IMR-90 (cell line): ENCODE measurements around the gene TTC19. TPM values are rescaled to one million over a fixed set of nuclear protein-coding genes. Genes with fewer than 3 reads are reported as not detected.

Source experiments
- ATAC-seq: fragments of 200-7000 bp; cut with Tn5 transposase; 2 replicates; pipeline ENCODE4 v1.9.1; 2020; ENCODE audit warnings: low read depth, mild to moderate bottlenecking, moderate library complexity
- BruUV-seq: library from RNA; stranded (reverse); fragments of 400-500 nt; replicated peaks from 2 replicates; lab custom pipeline; 2021; lab: Mats Ljungman, UMichigan
- CTCF ChIA-PET: fragments of 300-600 bp; formaldehyde crosslinking; extraction: SDS; loops from one replicate; lab custom pipeline; 2021; ENCODE audit warnings: antibody characterized with exemption; lab: Yijun Ruan, JAX
- POLR2A ChIA-PET: fragments of 300-600 bp; sonication (Branson Sonifier 250); formaldehyde crosslinking; loops from one replicate; lab custom pipeline; 2022; ENCODE audit warnings: antibody characterized with exemption; ENCODE audit not compliant: unreplicated experiment; lab: Charles Lee
- DNase-seq: peaks from one replicate; pipeline ENCODE4 v3.0.0; 2013
- H2AFZ ChIP-seq: replicated peaks from 2 replicates; pipeline ENCODE3; 2013; ENCODE audit warnings: low read length, mild to moderate bottlenecking; ENCODE audit not compliant: poor library complexity
- H2AK5ac ChIP-seq: 2 replicates; pipeline ENCODE4 v1.6.1; 2013; ENCODE audit warnings: low read depth, low read length, inconsistent platforms
- H2AK9ac ChIP-seq: replicated peaks from 2 replicates; pipeline ENCODE3; 2013; ENCODE audit warnings: mild to moderate bottlenecking, low read depth, low read length, moderate library complexity; ENCODE audit not compliant: poor library complexity
- H2BK120ac ChIP-seq: 2 replicates; pipeline ENCODE4 v1.6.1; 2013; ENCODE audit warnings: low read depth, low read length, inconsistent platforms
- H2BK15ac ChIP-seq: 3 replicates; pipeline ENCODE4 v1.6.1; 2013; ENCODE audit warnings: low read depth, low read length, inconsistent platforms
- H2BK20ac ChIP-seq: 2 replicates; pipeline ENCODE4 v1.6.1; 2013; ENCODE audit warnings: low read depth, mild to moderate bottlenecking, inconsistent platforms, low read length, moderate library complexity
- H2BK5ac ChIP-seq: 2 replicates; pipeline ENCODE4 v1.6.1; 2013; ENCODE audit warnings: mild to moderate bottlenecking, low read depth, low read length, inconsistent platforms; ENCODE audit not compliant: poor library complexity, severe bottlenecking
- H3K14ac ChIP-seq: replicated peaks from 2 replicates; pipeline ENCODE4 v1.6.1; 2013; ENCODE audit warnings: low read depth, low read length, inconsistent platforms
- H3K18ac ChIP-seq: 2 replicates; pipeline ENCODE4 v1.6.1; 2013; ENCODE audit warnings: low read depth, low read length, control low read depth
- H3K23ac ChIP-seq: 2 replicates; pipeline ENCODE4 v1.6.1; 2013; ENCODE audit warnings: low read depth, low read length, inconsistent platforms
- H3K27ac ChIP-seq: 2 replicates; pipeline ENCODE4 v1.5.1; 2013; ENCODE audit warnings: mild to moderate bottlenecking, control low read depth, low read length; ENCODE audit not compliant: insufficient read depth
- H3K27me3 ChIP-seq: 2 replicates; pipeline ENCODE4 v1.6.1; 2013; ENCODE audit warnings: low read length; ENCODE audit not compliant: control insufficient read depth, insufficient read depth
- H3K36me3 ChIP-seq: 2 replicates; pipeline ENCODE4 v1.6.1; 2013; ENCODE audit warnings: low read length, mixed read lengths; ENCODE audit not compliant: control insufficient read depth, insufficient read depth
- H3K4ac ChIP-seq: 2 replicates; pipeline ENCODE4 v1.6.1; 2013; ENCODE audit warnings: low read depth, low read length, inconsistent platforms
- H3K4me1 ChIP-seq: 2 replicates; pipeline ENCODE4 v1.6.1; 2013; ENCODE audit warnings: low read length, mixed read lengths; ENCODE audit not compliant: control insufficient read depth, insufficient read depth
- H3K4me2 ChIP-seq: 2 replicates; pipeline ENCODE4 v1.6.1; 2013; ENCODE audit warnings: low read depth, mild to moderate bottlenecking, control low read depth, low read length, moderate library complexity
- H3K4me3 ChIP-seq: 2 replicates; pipeline ENCODE4 v1.5.1; 2013; ENCODE audit warnings: low read depth, mild to moderate bottlenecking, control low read depth, low read length, moderate library complexity; ENCODE audit not compliant: insufficient read depth
- H3K56ac ChIP-seq: 2 replicates; pipeline ENCODE4 v1.6.1; 2013; ENCODE audit warnings: low read length, inconsistent platforms; ENCODE audit not compliant: insufficient read depth; ENCODE audit errors: extremely low read depth
- H3K79me1 ChIP-seq, 2 experiments: 2 replicates each; pipeline ENCODE4 v1.6.1; 2013; ENCODE audit warnings: low read length in 2 of 2, inconsistent platforms in 1 of 2, low read depth in 1 of 2
- H3K9ac ChIP-seq: 2 replicates; pipeline ENCODE4 v1.6.1; 2013; ENCODE audit warnings: low read depth, low read length, control low read depth
- H3K9me1 ChIP-seq: 2 replicates; pipeline ENCODE4 v1.6.1; 2013; ENCODE audit warnings: low read length, inconsistent platforms; ENCODE audit not compliant: insufficient read depth
- H3K9me3 ChIP-seq: 2 replicates; pipeline ENCODE4 v1.6.1; 2013; ENCODE audit warnings: low read length; ENCODE audit not compliant: control insufficient read depth, insufficient read depth
- H4K20me1 ChIP-seq: 2 replicates; pipeline ENCODE4 v1.6.1; 2013; ENCODE audit warnings: low read length, inconsistent platforms; ENCODE audit not compliant: insufficient read depth
- H4K5ac ChIP-seq: 2 replicates; pipeline ENCODE4 v1.6.1; 2013; ENCODE audit warnings: mild to moderate bottlenecking, low read depth, low read length, control low read depth
- H4K8ac ChIP-seq, 2 experiments: 2 replicates each; pipeline ENCODE4 v1.6.1; 2013; ENCODE audit warnings: low read depth in 2 of 2, low read length in 2 of 2, control low read depth in 1 of 2, inconsistent platforms in 1 of 2
- H4K91ac ChIP-seq: 2 replicates; pipeline ENCODE4 v1.6.1; 2013; ENCODE audit warnings: low read depth, low read length, inconsistent platforms; ENCODE audit not compliant: insufficient read depth
- BHLHE40 ChIP-seq: fragments of 150-350 bp; IDR thresholded peaks from 2 replicates; pipeline ENCODE4 v1.6.1; 2016; ENCODE audit warnings: mild to moderate bottlenecking, low read depth, low read length
- CEBPB ChIP-seq: IDR thresholded peaks from 2 replicates; pipeline ENCODE4 v1.6.1; 2012; ENCODE audit warnings: low read depth, low read length, improper control_type of control experiment
- CHD1 ChIP-seq: IDR thresholded peaks from 2 replicates; pipeline ENCODE4 v1.6.1; 2012; ENCODE audit warnings: low read depth, low read length, improper control_type of control experiment
- CTCF ChIP-seq: conservative IDR thresholded peaks from 2 replicates; pipeline ENCODE4 v1.5.1; 2012; ENCODE audit warnings: mild to moderate bottlenecking, low read depth, low read length, improper control_type of control experiment
- ELK1 ChIP-seq: fragments of 150-350 bp; IDR thresholded peaks from 2 replicates; pipeline ENCODE4 v1.6.1; 2016; ENCODE audit warnings: low read depth, mild to moderate bottlenecking, low read length, moderate library complexity, borderline replicate concordance
- FOS ChIP-seq: fragments of 150-350 bp; IDR thresholded peaks from 2 replicates; pipeline ENCODE4 v1.6.1; 2016; ENCODE audit warnings: low read depth, low read length
- MAFK ChIP-seq: IDR thresholded peaks from 2 replicates; pipeline ENCODE4 v1.6.1; 2012; ENCODE audit warnings: low read depth, low read length, improper control_type of control experiment
- MAZ ChIP-seq: IDR thresholded peaks from 2 replicates; pipeline ENCODE4 v1.6.1; 2012; ENCODE audit warnings: low read depth, mild to moderate bottlenecking, low read length, improper control_type of control experiment, moderate library complexity, borderline replicate concordance
- MXI1 ChIP-seq: IDR thresholded peaks from 2 replicates; pipeline ENCODE4 v1.6.1; 2012; ENCODE audit warnings: low read depth, mild to moderate bottlenecking, low read length, moderate library complexity, borderline replicate concordance
- NFE2L2 ChIP-seq: fragments of 150-350 bp; IDR thresholded peaks from 2 replicates; pipeline ENCODE4 v1.6.1; 2016; ENCODE audit warnings: low read depth, mild to moderate bottlenecking, low read length
- POLR2A ChIP-seq: IDR thresholded peaks from 2 replicates; pipeline ENCODE4 v1.6.1; 2012; ENCODE audit warnings: mild to moderate bottlenecking, low read depth, low read length
- RAD21 ChIP-seq: IDR thresholded peaks from 2 replicates; pipeline ENCODE4 v1.6.1; 2012; ENCODE audit warnings: low read length, improper control_type of control experiment
- RCOR1 ChIP-seq: IDR thresholded peaks from 2 replicates; pipeline ENCODE4 v1.6.1; 2012; ENCODE audit warnings: mild to moderate bottlenecking, low read length, improper control_type of control experiment; ENCODE audit not compliant: insufficient replicate concordance
- RFX5 ChIP-seq: IDR thresholded peaks from 2 replicates; pipeline ENCODE4 v1.8.0; 2012; ENCODE audit warnings: low read depth, mild to moderate bottlenecking, low read length, moderate library complexity
- SMC3 ChIP-seq: fragments of 150-350 bp; IDR thresholded peaks from 2 replicates; pipeline ENCODE4 v1.6.1; 2016; ENCODE audit warnings: low read depth, mild to moderate bottlenecking, antibody characterized with exemption, low read length, moderate library complexity
- USF2 ChIP-seq: fragments of 150-350 bp; IDR thresholded peaks from 2 replicates; pipeline ENCODE4 v1.6.1; 2017; ENCODE audit warnings: mild to moderate bottlenecking, antibody characterized with exemption, low read length, low read depth
- WGBS, 2 experiments: methylation state at CpG; one replicate each; pipeline versions ENCODE4 v1.1.5 to v1.1.7; 2013; ENCODE audit warnings: missing lambda C conversion rate in 2 of 2; ENCODE audit not compliant: insufficient read length in 1 of 2; ENCODE audit errors: extremely low coverage in 2 of 2; 5-methylcytosine and 5-hydroxymethylcytosine counted together
- dilution Hi-C: fragments of 300-500 bp; cut with HindIII; formaldehyde crosslinking; loops from one replicate; pipeline ENCODE4 v1.14.3; 2018; ENCODE audit warnings: low sequenced_read_pairs; ENCODE audit not compliant: unreplicated experiment
- in situ Hi-C: fragments of 300-500 bp; cut with MboI; formaldehyde crosslinking; loops from 3 replicates; pipeline ENCODE4 v1.14.3; 2019; ENCODE audit warnings: low sequenced_read_pairs, inconsistent platforms, mixed read lengths
- intact Hi-C: fragments of 100-400 bp; cut with micrococcal nuclease; formaldehyde crosslinking; loops from 2 replicates; pipeline ENCODE4 v1.10.0; 2022
- polyA plus RNA-seq, 3 experiments: library from polyadenylated mRNA; depleted of rRNA; stranded (reverse); fragments of >200 nt; gene quantifications; 2 replicates each; pipeline ENCODE4 v1.2.3, GENCODE V29; 2012; ENCODE audit warnings: low replicate concordance in 1 of 3
- total RNA-seq: library from RNA; depleted of rRNA; stranded (reverse); fragments of >200 nt; gene quantifications from 2 replicates; pipeline ENCODE4 v1.2.3, GENCODE V29; 2012

TTC19 gene
- total and polyA plus RNA-seq, 2 of the 4 experiments (the other 2 are of a cell fraction) = 8.3 to 12.9 TPM

- Histone ChIP-seq H2BK5ac (peak overlapping the region; percentile 8), H3K18ac (no peak overlapping the region), H3K4me2 (no peak overlapping the region), H3K4ac (peak overlapping the region; percentile 77; the same call in 1 of the 2 replicates), H2BK120ac (peak overlapping the region; percentile 86; the same call in 1 of the 2 replicates), H3K36me3 (peaks cover 26% of the 10 kb centered on the region), H4K8ac (peak overlapping the region in 1 of 2 experiments; percentile 48; a peak in 1 of 4 replicates), H3K23ac (no peak overlapping the region), H2BK15ac (peak overlapping the region; percentile 84; the same call in 2 of the 3 replicates), H3K27ac (no peak overlapping the region), H2AK5ac (peak overlapping the region; percentile 44; the same call in 1 of the 2 replicates), H3K27me3 (no peaks in the 10 kb centered on the region), H2BK20ac (peak overlapping the region; percentile 90; the same call in 1 of the 2 replicates), H3K14ac (0 out of 2 replicates have a peak overlapping the region, but pooled peaks have one; percentile 23), H3K56ac (no peak overlapping the region), H4K20me1 (peaks cover 5% of the 10 kb centered on the region; the same call in 1 of the 2 replicates), H2AFZ (no peak overlapping the region), H4K5ac (no peak overlapping the region), H3K4me1 (peaks cover 3% of the 10 kb centered on the region), H3K4me3 (no peak overlapping the region), H2AK9ac (no peak overlapping the region), H3K9ac (no peak overlapping the region), H4K91ac (0 out of 2 replicates have a peak overlapping the region, but pooled peaks have one; percentile 3), H3K9me3 (no peaks in the 10 kb centered on the region), H3K9me1 (peaks cover 6% of the 10 kb centered on the region), H3K79me1 (peaks cover 23 to 51% of the 10 kb centered on the region in 2 experiments)
- BruUV-seq = no TSS peak
- CTCF ChIA-PET = no interaction called here
- TF ChIP-seq USF2 (no peak), FOS (no peak), CTCF (no peak), SMC3 (no peak), BHLHE40 (no peak), RCOR1 (no peak), RFX5 (no peak), MAFK (no peak), POLR2A (no peak), CEBPB (no peak), MAZ (no peak), MXI1 (no peak), ELK1 (no peak), RAD21 (no peak), CHD1 (no peak), NFE2L2 (no peak)
- in situ Hi-C loops (no loop called here), intact Hi-C loops (no loop called here), dilution Hi-C loops (no loop called here)
- POLR2A ChIA-PET = no interaction called here
- DNase-seq (no peak), ATAC-seq (no peak)
- no CpG with 5 or more reads among the region's 5 CpGs for WGBS, 2 experiments
These were observed 27.3 kb downstream of the TTC19 start for GRCh38 chr17:16026895-16027294.
